ENCODE measurements around the gene DHRSX. TPM values are rescaled to one million over a fixed set of nuclear protein-coding genes. Genes with fewer than 3 reads are reported as not detected.

Gene DHRSX
- total RNA-seq, 1 donor from 2014 or later = 37.1 TPM

- Mint-ChIP-seq H3K36me3 (ENCODE audit: unreplicated experiment) (peaks cover 9% of the 10 kb centered on the region), H3K4me1 (ENCODE audit: low read depth, unreplicated experiment) (no peaks in the 10 kb centered on the region), H3K9me3 (ENCODE audit: unreplicated experiment) (peaks cover 1% of the 10 kb centered on the region), H3K27me3 (ENCODE audit: unreplicated experiment) (no peaks in the 10 kb centered on the region), H3K4me3 (ENCODE audit: unreplicated experiment) (no peak overlapping the region), H3K27ac (ENCODE audit: unreplicated experiment) (no peak overlapping the region)
- TF ChIP-seq CTCF (IDR thresholded peaks at IDR 0.05; ENCODE audit: partially characterized antibody, unreplicated experiment) = no peak
- no peak for DNase-seq
Measured at GRCh38 chrX:2434270-2435163, 66.3 kb downstream of the DHRSX start.

- no peak for TF ChIP-seq CTCF (IDR thresholded peaks at IDR 0.05; ENCODE audit: partially characterized antibody, unreplicated experiment)
- H3K4me1 Mint-ChIP-seq (ENCODE audit: low read depth, unreplicated experiment) = no peaks in the 10 kb centered on the region
Measured at GRCh38 chrX:2432298-2432863, 68.4 kb downstream of the DHRSX start.

GRCh38 chrX:2430265-2430825 lies 70.4 kb downstream of the DHRSX start:
- peaks cover 22% of the 10 kb centered on the region for H3K36me3 Mint-ChIP-seq (ENCODE audit: unreplicated experiment)
- no peak for DNase-seq

More at GRCh38 chrX:2432298-2432863, 68.4 kb downstream of the DHRSX start:
- H3K9me3 Mint-ChIP-seq (ENCODE audit: unreplicated experiment) = peaks cover 3% of the 10 kb centered on the region
- no peak overlapping the region for H3K4me3 Mint-ChIP-seq (ENCODE audit: unreplicated experiment)
- peaks cover 14% of the 10 kb centered on the region for H3K36me3 Mint-ChIP-seq (ENCODE audit: unreplicated experiment)
- H3K27ac Mint-ChIP-seq (ENCODE audit: unreplicated experiment) = no peak overlapping the region
- H3K27me3 Mint-ChIP-seq (ENCODE audit: unreplicated experiment) = peaks cover 2% of the 10 kb centered on the region
- DNase-seq = no peak

GRCh38 chrX:2427737-2428136 lies 73.0 kb downstream of the DHRSX start:
- Mint-ChIP-seq H3K4me3 (ENCODE audit: unreplicated experiment) (no peak overlapping the region), H3K27me3 (ENCODE audit: unreplicated experiment) (peaks cover 3% of the 10 kb centered on the region), H3K27ac (ENCODE audit: unreplicated experiment) (no peak overlapping the region), H3K4me1 (ENCODE audit: low read depth, unreplicated experiment) (peaks cover 3% of the 10 kb centered on the region), H3K9me3 (ENCODE audit: unreplicated experiment) (peaks cover 3% of the 10 kb centered on the region), H3K36me3 (ENCODE audit: unreplicated experiment) (peaks cover 24% of the 10 kb centered on the region)
- TF ChIP-seq CTCF (IDR thresholded peaks at IDR 0.05; ENCODE audit: partially characterized antibody, unreplicated experiment) = no peak
- DNase-seq = no peak

More at GRCh38 chrX:2430265-2430825, 70.4 kb downstream of the DHRSX start:
- peaks cover 3% of the 10 kb centered on the region for H3K4me1 Mint-ChIP-seq (ENCODE audit: low read depth, unreplicated experiment)
- peaks cover 3% of the 10 kb centered on the region for H3K27me3 Mint-ChIP-seq (ENCODE audit: unreplicated experiment)
- H3K9me3 Mint-ChIP-seq (ENCODE audit: unreplicated experiment) = peaks cover 3% of the 10 kb centered on the region
- no peak overlapping the region for H3K4me3 Mint-ChIP-seq (ENCODE audit: unreplicated experiment)
- TF ChIP-seq CTCF (IDR thresholded peaks at IDR 0.05; ENCODE audit: partially characterized antibody, unreplicated experiment) = no peak
- no peak overlapping the region for H3K27ac Mint-ChIP-seq (ENCODE audit: unreplicated experiment)
